ENCODE data around the gene ZBTB34.

The ZBTB34 gene

GRCh38 chr9:126862104-126862761 lies 1.8 kb downstream of the ZBTB34 start:
- Histone ChIP-seq H3K9ac (ENCODE audit: low read depth, low read length) (peak overlapping the region; percentile 49; the same call in 1 of the 2 replicates), H3K4me1 (ENCODE audit: insufficient read depth, low read length) (peaks cover 14% of the 10 kb centered on the region), H3K27ac (ENCODE audit: low read length) (no peak overlapping the region), H3K4me3 (ENCODE audit: low read length) (peak overlapping the region; percentile 82), H3K27me3 (ENCODE audit: insufficient read depth, low read length) (peaks cover 20% of the 10 kb centered on the region), H3K9me3 (ENCODE audit: insufficient read depth, low read depth, low read length) (no peaks in the 10 kb centered on the region), H3K36me3 (ENCODE audit: insufficient read depth, low read depth, low read length) (peaks cover 27% of the 10 kb centered on the region)

GRCh38 chr9:126864771-126865170 lies 4.3 kb downstream of the ZBTB34 start:
- H3K9me3 ChIP-seq (ENCODE audit: insufficient read depth, low read depth, low read length) = no peaks in the 10 kb centered on the region
- no peak overlapping the region for H3K4me3 ChIP-seq (ENCODE audit: low read length)
- peaks cover 27% of the 10 kb centered on the region for H3K36me3 ChIP-seq (ENCODE audit: insufficient read depth, low read depth, low read length)
- peaks cover 14% of the 10 kb centered on the region for H3K4me1 ChIP-seq (ENCODE audit: insufficient read depth, low read length)
- H3K9ac ChIP-seq (ENCODE audit: low read depth, low read length) = no peak overlapping the region
- no peak overlapping the region for H3K27ac ChIP-seq (ENCODE audit: low read length)
- no peaks in the 10 kb centered on the region for H3K27me3 ChIP-seq (ENCODE audit: insufficient read depth, low read length)

DNA sequence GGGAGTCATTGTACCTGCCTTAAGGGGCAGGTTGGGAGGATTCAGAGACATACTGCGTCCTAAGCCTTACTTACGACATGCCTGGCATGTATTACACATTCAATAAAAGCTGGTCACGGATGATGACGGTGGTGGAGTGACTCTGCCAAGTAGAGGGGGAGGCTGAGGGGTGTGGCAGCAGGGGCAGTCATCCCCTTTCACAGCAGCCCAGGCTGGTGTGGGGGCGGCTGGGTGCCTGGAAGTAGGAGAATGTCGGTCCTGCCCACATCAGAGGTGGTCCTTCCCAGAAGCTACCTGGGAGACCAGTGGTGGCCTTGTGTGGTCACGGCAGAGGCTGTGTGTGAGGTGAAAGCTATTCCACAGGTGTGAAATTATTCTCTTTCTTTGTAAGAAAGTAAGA lies 8.9 kb downstream of the ZBTB34 start:
- H3K9ac ChIP-seq (ENCODE audit: low read depth, low read length) = no peak overlapping the region
- no peak overlapping the region for H3K4me3 ChIP-seq (ENCODE audit: low read length)
- no peak overlapping the region for H3K27ac ChIP-seq (ENCODE audit: low read length)
- no peaks in the 10 kb centered on the region for H3K9me3 ChIP-seq (ENCODE audit: insufficient read depth, low read depth, low read length)
- no peaks in the 10 kb centered on the region for H3K27me3 ChIP-seq (ENCODE audit: insufficient read depth, low read length)
- H3K4me1 ChIP-seq (ENCODE audit: insufficient read depth, low read length) = no peaks in the 10 kb centered on the region
- H3K36me3 ChIP-seq (ENCODE audit: insufficient read depth, low read depth, low read length) = peaks cover 20% of the 10 kb centered on the region

DNA sequence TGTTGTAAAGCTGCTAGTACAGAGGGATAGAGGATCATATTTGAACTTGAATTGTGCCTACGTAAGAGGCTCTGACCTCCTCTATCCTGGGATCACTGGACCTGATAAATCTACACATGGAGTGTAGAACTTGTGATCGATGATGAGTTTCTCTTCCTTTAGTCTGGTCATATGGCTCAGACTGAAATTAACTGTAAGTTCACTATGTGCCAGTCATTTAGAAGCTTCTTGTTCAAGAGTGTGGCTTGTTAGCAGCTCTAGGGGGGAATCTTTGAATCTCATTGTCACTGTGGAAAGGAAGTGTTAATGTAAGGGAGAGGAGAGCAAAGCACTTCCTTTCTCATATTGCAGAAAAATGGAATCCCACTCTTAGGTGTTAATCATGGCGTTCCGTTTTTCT lies 12.1 kb downstream of the ZBTB34 start:
- Histone ChIP-seq H3K36me3 (ENCODE audit: insufficient read depth, low read depth, low read length) (no peaks in the 10 kb centered on the region), H3K27ac (ENCODE audit: low read length) (no peak overlapping the region), H3K4me3 (ENCODE audit: low read length) (no peak overlapping the region), H3K9me3 (ENCODE audit: insufficient read depth, low read depth, low read length) (no peaks in the 10 kb centered on the region), H3K4me1 (ENCODE audit: insufficient read depth, low read length) (no peaks in the 10 kb centered on the region), H3K9ac (ENCODE audit: low read depth, low read length) (no peak overlapping the region), H3K27me3 (ENCODE audit: insufficient read depth, low read length) (no peaks in the 10 kb centered on the region)

DNA sequence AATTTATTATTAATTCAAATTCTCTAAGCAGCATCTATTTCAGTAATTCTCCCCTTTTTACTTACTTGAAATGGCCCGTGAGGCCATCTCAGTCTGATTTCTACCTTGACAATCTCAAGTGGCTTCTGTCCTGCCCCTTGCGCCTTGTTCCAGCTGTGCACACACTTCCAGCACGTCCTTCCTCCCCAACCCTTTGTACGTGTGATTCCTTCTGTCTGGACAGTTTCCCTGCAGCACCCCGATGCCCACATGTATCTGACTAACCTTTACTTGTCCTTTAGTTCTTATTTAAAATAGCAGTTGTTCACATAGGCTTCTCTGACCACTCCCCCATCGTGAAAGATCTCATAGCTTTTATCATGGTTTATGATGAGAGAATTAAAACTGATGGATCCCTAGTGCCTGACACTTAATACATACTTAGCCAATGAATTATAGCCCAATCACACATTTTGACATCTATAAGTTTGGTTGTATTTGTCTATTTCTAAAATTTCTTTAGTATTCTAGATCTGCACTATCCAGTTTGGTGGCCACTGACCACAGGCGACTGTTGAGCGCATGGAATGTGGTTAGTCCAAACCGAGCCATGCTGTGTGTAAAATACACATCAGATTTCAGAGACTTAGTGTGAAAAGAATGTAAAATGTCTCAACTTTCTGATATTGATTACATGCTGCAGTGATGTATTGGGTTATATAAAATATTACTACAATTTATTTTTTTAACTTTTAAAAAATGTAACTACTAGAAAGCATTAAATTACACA lies 14.3 kb downstream of the ZBTB34 start:
- H3K27me3 ChIP-seq (ENCODE audit: insufficient read depth, low read length) = no peaks in the 10 kb centered on the region
- H3K27ac ChIP-seq (ENCODE audit: low read length) = no peak overlapping the region
- H3K4me1 ChIP-seq (ENCODE audit: insufficient read depth, low read length) = no peaks in the 10 kb centered on the region
- H3K9me3 ChIP-seq (ENCODE audit: insufficient read depth, low read depth, low read length) = no peaks in the 10 kb centered on the region
- H3K9ac ChIP-seq (ENCODE audit: low read depth, low read length) = no peak overlapping the region
- H3K4me3 ChIP-seq (ENCODE audit: low read length) = no peak overlapping the region
- peaks cover 8% of the 10 kb centered on the region for H3K36me3 ChIP-seq (ENCODE audit: insufficient read depth, low read depth, low read length)

DNA sequence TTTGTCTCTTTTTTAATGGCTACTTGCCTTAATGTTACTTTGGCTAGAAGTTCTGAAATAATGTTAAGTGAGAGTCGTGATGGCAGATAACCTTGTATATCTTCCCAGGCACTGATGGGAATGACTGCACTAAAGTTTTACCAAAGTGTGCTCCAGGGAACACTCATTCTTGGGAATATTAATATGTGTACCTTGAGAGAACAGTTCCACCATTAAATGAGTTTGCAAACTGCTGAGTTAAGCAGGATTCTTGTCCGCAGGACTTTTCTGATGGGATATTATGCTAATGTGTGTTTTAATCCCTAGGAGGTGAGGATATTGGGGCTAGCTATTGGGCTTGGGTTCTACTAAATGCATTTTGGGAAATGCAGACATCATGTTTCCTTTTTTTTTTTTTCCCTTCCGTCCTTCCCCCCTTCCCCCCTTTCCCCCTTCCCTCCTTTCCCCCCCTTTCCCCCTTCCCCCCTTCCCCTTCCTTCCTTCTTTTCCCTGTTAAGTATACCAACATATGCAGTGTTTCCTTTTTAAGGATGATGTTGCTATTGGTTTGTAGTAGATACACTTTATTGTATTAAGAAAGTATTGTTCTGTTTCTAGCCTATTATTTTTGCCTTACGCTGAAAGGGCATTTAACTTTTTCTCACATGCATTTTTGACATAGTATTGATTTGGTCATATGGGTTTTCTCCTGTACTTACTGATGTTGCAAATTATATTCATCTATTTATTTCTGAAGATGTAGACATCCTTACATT lies 15.5 kb downstream of the ZBTB34 start:
- Histone ChIP-seq H3K27ac (ENCODE audit: low read length) (no peak overlapping the region), H3K9ac (ENCODE audit: low read depth, low read length) (no peak overlapping the region), H3K36me3 (ENCODE audit: insufficient read depth, low read depth, low read length) (peaks cover 20% of the 10 kb centered on the region), H3K4me3 (ENCODE audit: low read length) (no peak overlapping the region), H3K27me3 (ENCODE audit: insufficient read depth, low read length) (no peaks in the 10 kb centered on the region), H3K4me1 (ENCODE audit: insufficient read depth, low read length) (no peaks in the 10 kb centered on the region), H3K9me3 (ENCODE audit: insufficient read depth, low read depth, low read length) (no peaks in the 10 kb centered on the region)

- H3K4me1 ChIP-seq (ENCODE audit: insufficient read depth, low read length) = no peaks in the 10 kb centered on the region
- H3K27ac ChIP-seq (ENCODE audit: low read length) = no peak overlapping the region
- H3K27me3 ChIP-seq (ENCODE audit: insufficient read depth, low read length) = no peaks in the 10 kb centered on the region
Measured at GRCh38 chr9:126876531-126876930, 16.1 kb downstream of the ZBTB34 start.

GRCh38 chr9:126877418-126877817 lies 17.0 kb downstream of the ZBTB34 start:
- Histone ChIP-seq H3K4me1 (ENCODE audit: insufficient read depth, low read length) (no peaks in the 10 kb centered on the region), H3K4me3 (ENCODE audit: low read length) (no peak overlapping the region), H3K36me3 (ENCODE audit: insufficient read depth, low read depth, low read length) (peaks cover 30% of the 10 kb centered on the region), H3K9ac (ENCODE audit: low read depth, low read length) (no peak overlapping the region), H3K27me3 (ENCODE audit: insufficient read depth, low read length) (no peaks in the 10 kb centered on the region), H3K27ac (ENCODE audit: low read length) (no peak overlapping the region), H3K9me3 (ENCODE audit: insufficient read depth, low read depth, low read length) (no peaks in the 10 kb centered on the region)

More at GRCh38 chr9:126876531-126876930, 16.1 kb downstream of the ZBTB34 start:
- Histone ChIP-seq H3K9me3 (ENCODE audit: insufficient read depth, low read depth, low read length) (no peaks in the 10 kb centered on the region), H3K9ac (ENCODE audit: low read depth, low read length) (no peak overlapping the region), H3K4me3 (ENCODE audit: low read length) (no peak overlapping the region), H3K36me3 (ENCODE audit: insufficient read depth, low read depth, low read length) (peaks cover 22% of the 10 kb centered on the region)

DNA sequence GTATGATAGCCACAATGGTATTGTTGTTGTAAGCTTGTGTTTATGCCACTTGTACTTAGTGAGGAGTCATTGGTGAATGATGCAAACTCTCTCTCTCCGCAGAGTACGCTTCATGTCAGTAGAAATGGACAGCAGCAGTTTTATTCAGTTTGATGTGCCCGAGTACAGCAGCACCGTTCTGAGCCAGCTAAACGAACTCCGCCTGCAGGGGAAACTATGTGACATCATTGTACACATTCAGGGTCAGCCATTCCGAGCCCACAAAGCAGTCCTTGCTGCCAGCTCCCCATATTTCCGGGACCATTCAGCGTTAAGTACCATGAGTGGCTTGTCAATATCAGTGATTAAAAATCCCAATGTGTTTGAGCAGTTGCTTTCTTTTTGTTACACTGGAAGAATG lies 18.8 kb downstream of the ZBTB34 start:
- Histone ChIP-seq H3K9me3 (ENCODE audit: insufficient read depth, low read depth, low read length) (no peaks in the 10 kb centered on the region), H3K36me3 (ENCODE audit: insufficient read depth, low read depth, low read length) (peaks cover 33% of the 10 kb centered on the region), H3K27ac (ENCODE audit: low read length) (no peak overlapping the region), H3K4me3 (ENCODE audit: low read length) (no peak overlapping the region), H3K9ac (ENCODE audit: low read depth, low read length) (no peak overlapping the region), H3K27me3 (ENCODE audit: insufficient read depth, low read length) (no peaks in the 10 kb centered on the region), H3K4me1 (ENCODE audit: insufficient read depth, low read length) (no peaks in the 10 kb centered on the region)

- Histone ChIP-seq H3K27me3 (ENCODE audit: insufficient read depth, low read length) (no peaks in the 10 kb centered on the region), H3K4me3 (ENCODE audit: low read length) (no peak overlapping the region), H3K36me3 (ENCODE audit: insufficient read depth, low read depth, low read length) (peaks cover 33% of the 10 kb centered on the region), H3K4me1 (ENCODE audit: insufficient read depth, low read length) (no peaks in the 10 kb centered on the region), H3K9me3 (ENCODE audit: insufficient read depth, low read depth, low read length) (no peaks in the 10 kb centered on the region), H3K27ac (ENCODE audit: low read length) (no peak overlapping the region), H3K9ac (ENCODE audit: low read depth, low read length) (no peak overlapping the region)
Measured at GRCh38 chr9:126880226-126880946, 19.9 kb downstream of the ZBTB34 start.

GRCh38 chr9:126880947-126881332 lies 20.5 kb downstream of the ZBTB34 start:
- Histone ChIP-seq H3K36me3 (ENCODE audit: insufficient read depth, low read depth, low read length) (peaks cover 33% of the 10 kb centered on the region), H3K9ac (ENCODE audit: low read depth, low read length) (no peak overlapping the region), H3K9me3 (ENCODE audit: insufficient read depth, low read depth, low read length) (no peaks in the 10 kb centered on the region), H3K4me1 (ENCODE audit: insufficient read depth, low read length) (no peaks in the 10 kb centered on the region; the same call in 1 of the 2 replicates), H3K27me3 (ENCODE audit: insufficient read depth, low read length) (no peaks in the 10 kb centered on the region), H3K4me3 (ENCODE audit: low read length) (no peak overlapping the region), H3K27ac (ENCODE audit: low read length) (no peak overlapping the region)

All from iPS-20b (cell line).